ENCODE data around the gene DOK1.

DOK1 gene

GRCh38 chr2:74553892-74554819 is at the start of gene DOK1, which contains the start of gene LOXL3:
TSS of gene DOK1 (plus strand) at chr2:74554720. CDS start at chr2:74554755, 35 bp downstream.
TSS of gene LOXL3 (minus strand) at chr2:74553942. CDS start at chr2:74552634, 1,308 bp downstream.
- peak; percentile 92 for DNase-seq

GRCh38 chr2:74505448-74506246 is 48.9 kb upstream of the DOK1 start:
- no peak for DNase-seq

GRCh38 chr2:74507145-74507925 is 47.2 kb upstream of the DOK1 start, which contains the start of gene PCGF1:
TSS of gene PCGF1 (minus strand) at chr2:74507695. CDS start at chr2:74507668, 27 bp downstream.
- DNase-seq, result peak; percentile 100

- peak; percentile 32 for DNase-seq
These were observed 46.5 kb upstream of the DOK1 start for GRCh38 chr2:74507926-74508520.

GRCh38 chr2:74510272-74510671 is 44.2 kb upstream of the DOK1 start:
- DNase-seq, result no peak

GRCh38 chr2:74511104-74511989 is 43.2 kb upstream of the DOK1 start:
- no peak for DNase-seq

- DNase-seq, result no peak
These were observed 41.5 kb upstream of the DOK1 start for GRCh38 chr2:74512744-74513604.

GRCh38 chr2:74513605-74514367 is 40.7 kb upstream of the DOK1 start:
- DNase-seq, result peak; percentile 45

- no peak for DNase-seq
These were observed 39.9 kb upstream of the DOK1 start, which contains the start of gene TLX2 for GRCh38 chr2:74514368-74515270. TSS of gene TLX2 (plus strand) at chr2:74514450. CDS start at chr2:74514807, 357 bp downstream.

GRCh38 chr2:74515271-74515980 is 39.1 kb upstream of the DOK1 start:
- peak; percentile 27 for DNase-seq

- DNase-seq, result peak; percentile 83
These were observed 38.4 kb upstream of the DOK1 start for GRCh38 chr2:74515981-74516633.

GRCh38 chr2:74516650-74517049 is 37.9 kb upstream of the DOK1 start:
- DNase-seq, result no peak

GRCh38 chr2:74522516-74522915 is 32.0 kb upstream of the DOK1 start:
- no peak for DNase-seq

GRCh38 chr2:74524005-74524404 is 30.5 kb upstream of the DOK1 start:
- no peak for DNase-seq

- DNase-seq, result no peak
These were observed 29.4 kb upstream of the DOK1 start for GRCh38 chr2:74524955-74525716.

Data from CD4-positive, alpha-beta T cell treated with Interleukin-17A for 4 hours (primary cell).